ENCODE results near the gene LSS.

- TF ChIP-seq CTCF (conservative IDR thresholded peaks at IDR 0.05; ENCODE audit: low read length), result no peak
- no peak for TF ChIP-seq EZH2phosphoT487 (IDR thresholded peaks at IDR 0.05; ENCODE audit: borderline replicate concordance)
These were observed 69.8 kb downstream of the LSS start for GRCh38 chr21:46158666-46159300.
